SH-SY5Y (cell line): ENCODE results near the gene ZNF148.

Experiments
- GATA2 ChIP-seq: IDR thresholded peaks from 2 replicates; pipeline ENCODE4 v1.6.1; 2011; ENCODE audit warnings: mild to moderate bottlenecking, low read depth, low read length
- GATA3 ChIP-seq: IDR thresholded peaks from 2 replicates; pipeline ENCODE4 v1.6.1; 2011; ENCODE audit warnings: low read depth, mild to moderate bottlenecking, low read length, moderate library complexity

- TF ChIP-seq GATA2 (no peak), GATA3 (no peak)
Measured at GRCh38 chr3:125357837-125358236, 17.3 kb downstream of the ZNF148 start.
